Aorta (tissue), 5 donors: ENCODE measurements around the gene RPL27A. TPM values are rescaled to one million over a fixed set of nuclear protein-coding genes. Genes with fewer than 3 reads are reported as not detected.

Experiments
- ATAC-seq: fragments of 200-7000 bp; cut with Tn5 transposase; one replicate; pipeline ENCODE4 v1.9.1; 2022; ENCODE audit warnings: moderate library complexity; ENCODE audit not compliant: low FRiP score
- DNase-seq, 2 donors: peaks; one replicate each; pipeline ENCODE4 v3.0.0-alpha.2; 2020
- H3K27ac ChIP-seq, 2 donors: one replicate each; pipeline ENCODE4 v1.5.1; 2013; ENCODE audit warnings: low read length in 2 of 2, mild to moderate bottlenecking in 2 of 2, moderate library complexity in 2 of 2, control low read depth in 1 of 2, inconsistent platforms in 1 of 2, low read depth in 1 of 2
- H3K27me3 ChIP-seq, 2 donors: one replicate each; pipeline ENCODE4 v1.6.1; 2013; ENCODE audit warnings: control low read depth in 1 of 2, low read length in 1 of 2, mild to moderate bottlenecking in 1 of 2, moderate library complexity in 1 of 2; ENCODE audit not compliant: insufficient read depth in 2 of 2, control insufficient read depth in 1 of 2
- H3K36me3 ChIP-seq, 2 donors: one replicate each; pipeline ENCODE4 v1.6.1; 2013; ENCODE audit warnings: control low read depth in 1 of 2, low read length in 1 of 2, mild to moderate bottlenecking in 1 of 2; ENCODE audit not compliant: insufficient read depth in 2 of 2, control insufficient read depth in 1 of 2
- H3K4me1 ChIP-seq, 2 donors: one replicate each; pipeline ENCODE4 v1.6.1; 2013; ENCODE audit warnings: low read length in 2 of 2, control low read depth in 1 of 2, mild to moderate bottlenecking in 1 of 2, moderate library complexity in 1 of 2; ENCODE audit not compliant: insufficient read depth in 2 of 2, control insufficient read depth in 1 of 2
- H3K4me3 ChIP-seq, 2 donors: one replicate each; pipeline ENCODE4 v1.5.1; 2013; ENCODE audit warnings: low read length in 2 of 2, control low read depth in 1 of 2, mild to moderate bottlenecking in 1 of 2
- H3K9me3 ChIP-seq: one replicate; pipeline ENCODE4 v1.6.1; 2013; ENCODE audit warnings: mild to moderate bottlenecking, low read length; ENCODE audit not compliant: control insufficient read depth
- WGBS, 2 donors: extraction: QIAGEN DNeasy Blood & Tissue Kit; methylation state at CpG; one replicate each; pipeline ENCODE4 v1.1.7; 2013; 5-methylcytosine and 5-hydroxymethylcytosine counted together
- intact Hi-C, 2 donors: fragments of 100-400 bp; cut with DNase I; formaldehyde crosslinking; loops; one replicate each; pipeline versions ENCODE4 v1.14.2 to v1.15.0; 2022
- polyA plus RNA-seq, 2 donors: library from polyadenylated mRNA; stranded (reverse); fragments of 200-250 nt; gene quantifications; one replicate each; pipeline ENCODE4 v1.2.3, GENCODE V29; 2013
- total RNA-seq, 2 donors: library from RNA; stranded (reverse); fragmentation: NEBNext Ultra II Directional; extraction: Animal tissue kit (Norgen Biotek cat#: 25700); gene quantifications; one replicate each; pipeline ENCODE4 v1.2.1, GENCODE V29; 2021
- donor health status: healthy with polysubstance abuse.
- donor health status: Bipolar disorder and iron deficiency.
- donor health status: DM: no; HTN: no; CAD: no.
- donor health status: DM: no; HTN: no; CAD: no.
- donor health status: DM: yes; HTN: yes; CAD: no.

The RPL27A gene
- total and polyA plus RNA-seq, 4 donors: 623 to 4,548 (median 1,558) TPM

DNA sequence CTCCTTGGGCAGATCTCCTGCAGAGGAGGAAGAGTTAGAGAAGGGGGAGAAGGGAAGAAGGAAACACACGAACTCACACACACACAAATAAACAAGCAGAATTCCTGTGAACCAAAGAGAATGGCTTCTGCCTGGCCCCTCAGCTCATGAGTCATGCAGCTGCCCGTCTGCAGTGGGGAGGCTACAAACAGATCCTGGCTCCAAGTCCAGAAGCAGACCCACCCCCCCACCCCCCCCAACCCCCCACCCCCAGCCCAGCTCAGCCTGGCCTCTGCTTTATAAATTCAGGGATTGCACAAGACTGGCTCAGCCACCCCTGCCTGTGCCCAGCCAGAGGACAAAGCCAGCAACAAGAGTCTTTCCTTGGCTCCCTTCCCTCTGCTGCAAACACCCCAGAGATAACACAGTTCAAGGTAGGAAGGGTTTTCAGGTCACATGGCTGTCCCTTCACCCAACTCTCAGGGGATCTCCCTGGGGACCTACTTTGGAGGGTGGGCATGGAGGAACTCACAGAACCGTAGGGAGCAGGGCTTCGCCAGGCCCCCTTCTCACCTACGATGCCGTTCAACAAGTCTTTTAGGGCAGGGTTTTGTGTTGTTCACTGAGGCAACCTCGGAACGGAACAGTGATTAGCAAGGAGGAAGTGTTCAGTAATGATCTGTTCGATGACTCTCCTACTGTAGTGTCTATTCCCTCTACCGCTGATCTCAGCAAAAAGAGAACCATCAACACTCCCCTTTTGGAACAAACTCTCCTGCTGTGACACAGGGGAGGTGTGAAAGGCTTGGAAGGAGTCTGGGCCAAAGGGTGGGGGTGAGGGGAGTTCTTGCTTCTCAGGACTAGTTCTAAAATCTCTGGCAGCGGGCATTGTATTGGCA, 35.5 kb downstream of the RPL27A start:
- DNase-seq: peak in 1 of 2 donors; percentile 77
- H3K4me1 ChIP-seq: peaks cover 8 to 10% of the 10 kb centered on the region in 2 donors
- no peak overlapping the region for H3K4me3 ChIP-seq
- peak; percentile 66 for ATAC-seq
- peak overlapping the region; percentile 91 to 100 for H3K27ac ChIP-seq
- WGBS, 2 donors: 2 to 6% methylated on average over 11 of the region's 11 CpGs
- intact Hi-C loops: loop anchor here in 1 of 2 donors (5.0 kb wide), 1 partner anchor 49 kb away; no protein-coding TSS in a partner anchor
- no peaks in the 10 kb centered on the region for H3K36me3 ChIP-seq
- no peaks in the 10 kb centered on the region for H3K27me3 ChIP-seq
- H3K9me3 ChIP-seq: no peaks in the 10 kb centered on the region

DNA sequence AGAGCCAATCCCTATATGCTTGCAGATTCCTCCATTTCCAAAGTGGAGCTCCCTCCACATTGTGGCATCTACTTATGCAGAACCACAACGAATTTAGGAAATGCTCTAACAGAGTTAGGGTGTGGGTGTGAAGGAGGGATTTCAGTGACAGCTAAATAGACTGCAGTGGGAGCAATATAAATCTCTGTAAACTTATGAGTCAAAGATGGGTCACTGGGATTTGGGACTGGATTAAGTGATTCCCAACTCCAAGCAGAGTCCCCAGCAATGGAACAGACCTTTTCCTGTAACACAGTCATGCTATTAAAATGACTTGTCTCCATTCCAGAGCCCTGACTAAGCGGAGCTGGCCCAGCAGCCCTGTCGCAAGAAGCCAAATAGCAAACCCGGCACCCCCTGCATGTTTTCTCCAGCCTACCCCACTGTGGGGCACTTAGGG, 36.6 kb downstream of the RPL27A start:
- H3K36me3 ChIP-seq: no peaks in the 10 kb centered on the region
- no peak overlapping the region for H3K4me3 ChIP-seq
- peaks cover 8 to 10% of the 10 kb centered on the region in 2 donors for H3K4me1 ChIP-seq
- no peaks in the 10 kb centered on the region for H3K9me3 ChIP-seq
- intact Hi-C loops: loop anchor here in 1 of 2 donors (5.0 kb wide), 1 partner anchor 48 kb away; no protein-coding TSS in a partner anchor
- H3K27ac ChIP-seq: peak overlapping the region; percentile 85 to 100
- H3K27me3 ChIP-seq: no peaks in the 10 kb centered on the region
- 6 to 7% methylated on average over 4 of the region's 4 CpGs for WGBS, 2 donors
- DNase-seq: peak; percentile 81 to 85
- peak; percentile 84 for ATAC-seq

DNA sequence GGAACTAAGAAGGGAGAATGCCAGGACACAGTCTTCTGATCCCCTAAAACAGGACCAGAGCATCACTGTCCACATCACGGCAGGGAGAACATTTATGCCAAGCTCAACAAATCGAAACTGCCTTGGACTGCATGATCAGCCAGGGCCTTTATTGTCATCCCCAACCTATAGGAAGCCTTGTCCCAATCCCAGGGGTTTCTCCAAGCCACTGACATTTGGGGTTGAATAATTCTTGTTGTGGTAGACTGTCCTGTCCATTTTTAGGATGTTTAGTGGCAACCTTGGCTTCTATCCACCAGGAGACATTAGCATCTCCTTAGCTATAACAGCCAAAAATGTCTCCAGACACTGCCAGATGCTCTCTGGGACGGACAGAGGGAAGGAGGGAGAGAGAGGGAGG, 37.1 kb downstream of the RPL27A start:
- intact Hi-C loops: loop anchor here in 1 of 2 donors (5.0 kb wide), 1 partner anchor 48 kb away; no protein-coding TSS in a partner anchor
- Histone ChIP-seq H3K4me1 (peaks cover 8 to 10% of the 10 kb centered on the region in 2 donors), H3K27me3 (no peaks in the 10 kb centered on the region), H3K9me3 (no peaks in the 10 kb centered on the region), H3K36me3 (no peaks in the 10 kb centered on the region), H3K27ac (peak overlapping the region; percentile 85 to 89), H3K4me3 (no peak overlapping the region)
- ATAC-seq: no peak
- no peak for DNase-seq
- 0 to 2% methylated on average over 3 of the region's 3 CpGs for WGBS, 2 donors

DNA sequence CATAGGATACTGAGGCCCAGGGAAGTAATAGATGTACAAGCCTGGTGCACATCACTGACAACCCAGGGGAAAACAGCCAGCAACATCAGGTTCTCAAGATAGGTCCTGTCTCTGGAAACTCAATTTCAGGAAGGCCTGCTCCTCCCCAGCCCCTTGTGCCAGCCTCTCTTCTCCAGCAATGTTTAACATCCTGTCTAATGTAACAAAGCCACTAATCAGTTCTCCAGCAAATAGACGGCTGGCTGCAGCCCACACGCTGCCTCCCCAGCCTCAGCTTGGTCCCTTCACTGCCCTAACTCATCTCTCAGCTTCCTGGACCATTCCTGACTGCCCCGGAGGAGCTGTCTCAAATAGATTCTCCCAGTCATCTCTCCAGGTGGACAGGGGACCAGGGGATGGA, 37.8 kb downstream of the RPL27A start:
- 44 to 62% methylated on average over 3 of the region's 3 CpGs for WGBS, 2 donors
- Histone ChIP-seq H3K4me1 (peaks cover 8 to 10% of the 10 kb centered on the region in 2 donors), H3K9me3 (no peaks in the 10 kb centered on the region), H3K4me3 (no peak overlapping the region), H3K27ac (peak overlapping the region; percentile 85 to 89), H3K27me3 (no peaks in the 10 kb centered on the region), H3K36me3 (no peaks in the 10 kb centered on the region)
- ATAC-seq (no peak), DNase-seq (no peak)
- intact Hi-C loops: no loop called here

DNA sequence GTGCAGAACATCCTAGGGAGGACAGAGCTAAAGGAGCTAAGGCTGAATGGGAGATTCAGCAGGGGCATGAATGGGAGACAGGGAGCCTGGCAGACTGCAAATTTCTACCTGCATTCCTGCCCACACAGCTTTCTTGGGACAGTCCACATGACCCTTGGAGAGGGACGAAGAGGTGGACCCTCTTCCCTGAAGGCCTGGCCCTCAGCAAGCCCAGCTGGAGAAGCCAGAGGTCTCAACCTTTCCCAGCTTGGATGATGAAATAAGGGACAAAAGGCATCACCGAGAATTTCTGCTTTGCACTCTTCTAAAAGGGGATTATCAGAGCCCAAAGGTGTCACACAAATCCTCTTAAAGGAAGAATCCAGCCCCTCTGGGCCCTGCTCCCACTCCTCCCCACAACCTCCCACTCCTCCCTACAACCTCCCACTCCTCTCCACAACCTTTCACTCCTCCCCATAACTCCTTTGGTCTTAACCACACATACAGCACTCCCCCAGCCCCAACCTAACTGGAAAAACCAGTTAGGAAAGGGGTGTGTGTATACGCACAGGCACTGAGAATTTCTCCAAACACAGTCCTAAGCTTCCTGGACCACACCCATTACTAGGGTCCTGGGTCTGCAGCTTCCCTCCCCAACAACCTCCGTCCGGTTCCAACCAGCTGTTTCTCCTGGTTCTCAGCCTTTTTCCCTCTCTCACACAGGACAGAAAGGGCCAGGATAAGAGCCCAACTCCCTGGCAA, 38.4 kb downstream of the RPL27A start:
- Histone ChIP-seq H3K27ac (peak overlapping the region in 1 of 2 donors; percentile 89), H3K4me3 (no peak overlapping the region), H3K27me3 (no peaks in the 10 kb centered on the region), H3K9me3 (no peaks in the 10 kb centered on the region), H3K4me1 (peaks cover 8 to 10% of the 10 kb centered on the region in 2 donors), H3K36me3 (peaks cover 0 to 2% of the 10 kb centered on the region in 2 donors)
- 38 to 63% methylated on average over 4 to 5 of the region's 5 CpGs for WGBS, 2 donors
- intact Hi-C loops: no loop called here
- no peak for ATAC-seq
- DNase-seq: no peak

DNA sequence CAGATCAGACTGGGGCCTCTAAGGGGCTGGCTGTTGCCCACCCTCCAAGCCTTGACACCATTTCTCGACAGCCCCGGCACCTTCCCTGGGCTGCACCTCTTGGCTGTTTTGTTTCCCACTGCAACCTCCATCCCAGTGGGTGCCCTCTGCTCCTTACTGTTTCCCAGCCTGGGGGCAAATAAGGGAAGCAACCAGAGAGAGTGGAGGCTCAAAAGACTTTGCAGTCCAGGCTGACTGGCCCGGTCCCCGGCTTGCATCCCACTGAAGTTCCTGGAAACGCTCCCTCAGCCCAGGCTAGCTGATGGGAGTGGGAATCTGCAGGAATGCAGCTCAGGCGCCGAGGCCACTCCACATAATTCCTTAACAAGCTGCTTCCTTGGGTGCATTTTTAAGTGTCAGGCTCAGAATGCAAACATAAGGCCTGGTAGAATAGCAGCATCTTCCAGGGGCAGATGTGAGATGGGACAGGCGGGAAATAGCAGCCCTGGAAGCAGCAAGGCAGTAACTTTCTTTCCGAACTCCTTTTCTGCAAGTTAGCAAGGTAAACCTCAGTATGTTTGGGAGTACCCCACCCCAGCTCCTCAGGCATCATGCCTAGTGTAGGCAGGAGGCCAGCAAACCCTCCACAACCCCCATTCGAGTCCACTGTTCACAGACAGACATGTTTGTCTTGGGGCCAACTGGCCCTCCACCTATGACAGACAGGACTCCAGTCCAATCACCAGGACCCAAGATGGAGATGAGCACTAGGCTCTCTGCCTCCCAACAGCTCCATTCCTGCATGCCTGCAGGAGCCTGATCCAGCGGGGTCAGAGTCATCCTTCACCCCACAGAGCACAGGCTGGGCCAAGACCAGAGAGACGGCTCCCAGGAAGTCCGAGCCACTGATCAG, 39.3 kb downstream of the RPL27A start:
- ATAC-seq: no peak
- peak overlapping the region in 1 of 2 donors; percentile 25 for H3K27ac ChIP-seq
- intact Hi-C loops: no loop called here
- no peak overlapping the region for H3K4me3 ChIP-seq
- no peaks in the 10 kb centered on the region for H3K9me3 ChIP-seq
- 39 to 50% methylated on average over 13 of the region's 13 CpGs for WGBS, 2 donors
- no peak for DNase-seq
- H3K4me1 ChIP-seq: peaks cover 10 to 13% of the 10 kb centered on the region in 2 donors
- H3K36me3 ChIP-seq: peaks cover 0 to 2% of the 10 kb centered on the region in 2 donors
- no peaks in the 10 kb centered on the region for H3K27me3 ChIP-seq

DNA sequence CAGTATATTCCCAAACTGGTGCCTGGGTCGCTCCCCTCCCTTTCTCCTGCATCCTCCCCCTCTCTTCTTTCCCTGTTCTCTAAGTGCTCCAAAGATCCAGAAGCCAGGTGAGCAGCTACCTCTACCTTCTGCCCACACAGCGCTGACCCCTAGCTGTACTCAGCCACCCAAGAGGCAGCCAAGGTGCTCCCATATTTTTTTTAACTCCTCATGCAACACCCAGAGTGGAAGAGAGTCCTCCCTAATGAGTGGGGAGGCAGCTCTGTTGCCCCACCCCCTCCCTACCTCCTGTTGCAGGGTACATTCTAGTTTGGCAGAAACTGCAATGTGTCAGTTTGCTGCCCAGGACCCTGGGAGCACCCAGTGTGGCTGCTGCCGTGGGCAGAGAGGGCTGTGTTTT, 40.2 kb downstream of the RPL27A start:
- WGBS, 2 donors: 94 to 100% methylated on average over 3 of the region's 3 CpGs
- intact Hi-C loops: no loop called here
- Histone ChIP-seq H3K4me3 (no peak overlapping the region), H3K4me1 (peaks cover 9 to 11% of the 10 kb centered on the region in 2 donors), H3K27me3 (no peaks in the 10 kb centered on the region), H3K36me3 (peaks cover 0 to 2% of the 10 kb centered on the region in 2 donors), H3K27ac (no peak overlapping the region), H3K9me3 (no peaks in the 10 kb centered on the region)
- DNase-seq (no peak), ATAC-seq (no peak)

DNA sequence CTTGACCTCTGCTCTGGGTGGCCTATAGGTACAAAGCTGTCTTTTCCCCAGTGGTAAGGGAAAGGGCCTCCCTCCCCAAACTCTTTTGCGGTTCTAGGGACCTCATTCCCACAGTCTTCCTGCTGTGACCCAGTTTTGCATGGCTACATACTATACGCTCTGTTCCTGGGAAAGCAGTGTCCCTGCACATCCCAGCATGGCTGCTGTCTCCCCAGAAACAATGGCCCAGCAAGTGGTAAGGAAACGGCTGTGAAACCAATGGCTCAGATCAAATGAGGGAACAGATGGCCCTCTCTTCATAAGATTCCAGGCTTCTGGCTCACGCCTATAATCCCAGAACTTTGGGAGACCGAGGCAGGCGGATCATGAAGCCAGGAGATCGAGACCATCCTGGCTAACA, 41.1 kb downstream of the RPL27A start:
- Histone ChIP-seq H3K27me3 (no peaks in the 10 kb centered on the region), H3K9me3 (no peaks in the 10 kb centered on the region), H3K4me1 (peaks cover 8 to 17% of the 10 kb centered on the region in 2 donors), H3K36me3 (peaks cover 0 to 2% of the 10 kb centered on the region in 2 donors), H3K27ac (no peak overlapping the region), H3K4me3 (no peak overlapping the region)
- no peak for DNase-seq
- WGBS, 2 donors: 95% methylated on average over 7 of the region's 7 CpGs
- intact Hi-C loops: no loop called here
- no peak for ATAC-seq
